K562 (cell line): Measurements from ENCODE around the gene ASIC5. TPM values are rescaled to one million over a fixed set of nuclear protein-coding genes. Genes with fewer than 3 reads are reported as not detected.

Experiments
- FOXM1 ChIP-seq, 2 experiments: fragments of 450-650 bp in 1 of 2; sonication (generic) in 1 of 2; formaldehyde crosslinking in 1 of 2; IDR thresholded peaks; 2 replicates each; pipeline versions ENCODE4 v1.6.1 to v1.9.0; 2017 to 2022; ENCODE audit warnings: low read depth in 2 of 2, mild to moderate bottlenecking in 2 of 2, missing genetic modification reagents in 1 of 2, moderate library complexity in 1 of 2
- GATAD2A ChIP-seq: fragments of 450-650 bp; IDR thresholded peaks from 2 replicates; pipeline ENCODE4 v1.6.1; 2017
- NCOA4 ChIP-seq: fragments of 450-650 bp; IDR thresholded peaks from 2 replicates; pipeline ENCODE4 v1.6.1; 2018; ENCODE audit warnings: mild to moderate bottlenecking; ENCODE audit not compliant: partially characterized antibody
- SRSF9 ChIP-seq: fragments of 200-400 bp; formaldehyde crosslinking; IDR thresholded peaks from 2 replicates; pipeline ENCODE4 v1.6.1; 2017; ENCODE audit warnings: low read depth, low read length, borderline replicate concordance
- polyA plus RNA-seq, 8 experiments: library from polyadenylated mRNA; depleted of rRNA in 4 of 8; stranded (reverse) in 5 of 8; unstranded in 3 of 8; fragments of >200 nt; fragmentation: Nextera tagmentation in 2 of 8; fragmentation: Illumina TruSeq in 1 of 8; extraction: Ambion mirVana in 2 of 8; extraction: Trizol in 1 of 8; gene quantifications; 2 replicates each; pipeline versions ENCODE4 v1.2.1 to v1.2.3, GENCODE V29; 2011 to 2014; ENCODE audit warnings: inconsistent platforms in 1 of 8, missing spikeins in 1 of 8
- total RNA-seq, 7 experiments: library from RNA; depleted of rRNA in 6 of 7; stranded (reverse); fragments of >200 nt in 6 of 7; fragmentation: Illumina TruSeq in 2 of 7; extraction: Trizol in 2 of 7; gene quantifications; 2 replicates each; pipeline versions ENCODE4 v1.2.1 to v1.2.3, GENCODE V29; 2011 to 2021; ENCODE audit warnings: low replicate concordance in 1 of 7
- TF ChIP-seq, protein P1 (sequence below): sonication (generic); formaldehyde crosslinking; IDR thresholded peaks from 2 replicates; pipeline ENCODE4 v1.9.0; 2022; ENCODE audit warnings: mild to moderate bottlenecking, missing genetic modification reagents
- TF ChIP-seq, protein P2 (sequence below), 2 experiments: fragments of 450-650 bp; conservative IDR thresholded peaks; 2 replicates each; pipeline ENCODE4 v1.6.1; 2017; ENCODE audit warnings: mild to moderate bottlenecking in 2 of 2, moderate library complexity in 2 of 2
- TF ChIP-seq, protein P3 (sequence below), 2 experiments: fragments of 450-650 bp; IDR thresholded peaks; 2 replicates each; pipeline ENCODE4 v1.6.1; 2018; ENCODE audit warnings: mild to moderate bottlenecking in 2 of 2, low read depth in 1 of 2; ENCODE audit not compliant: partially characterized antibody in 2 of 2

Gene ASIC5
- total and polyA plus RNA-seq, 9 of the 15 experiments (the other 6 are each of a cell fraction or from before 2014, with no cell fraction given) = not detected

DNA sequence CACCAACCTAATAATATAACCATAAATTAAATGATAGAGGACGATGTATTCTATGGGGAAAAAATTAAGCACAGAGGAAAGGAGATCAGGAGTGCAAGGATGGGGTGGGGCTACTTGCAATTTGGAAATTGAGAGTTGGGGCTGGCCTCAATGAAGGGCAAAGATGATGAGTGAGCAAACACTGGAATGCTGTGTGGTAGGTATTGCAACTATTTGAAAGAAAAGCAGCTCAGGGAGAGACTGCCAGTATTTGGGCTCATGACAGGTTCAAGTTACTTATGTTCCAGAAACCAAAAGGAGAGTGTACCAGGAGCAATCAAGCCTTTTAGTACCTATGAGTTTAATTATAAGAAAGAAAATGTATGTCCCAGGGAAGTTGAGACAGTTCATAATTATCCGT, 47.4 kb downstream of the ASIC5 start (continued):
- TF ChIP-seq, protein P1, sequence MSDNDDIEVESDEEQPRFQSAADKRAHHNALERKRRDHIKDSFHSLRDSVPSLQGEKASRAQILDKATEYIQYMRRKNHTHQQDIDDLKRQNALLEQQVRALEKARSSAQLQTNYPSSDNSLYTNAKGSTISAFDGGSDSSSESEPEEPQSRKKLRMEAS (CRISPR knock-in tag) = no peak
- TF ChIP-seq FOXM1 (IDR thresholded peaks at IDR 0.05; ENCODE audit: low read depth) (no peak), FOXM1 (CRISPR knock-in tag; IDR thresholded peaks at IDR 0.05; ENCODE audit: low read depth) (no peak), GATAD2A (no peak), NCOA4 (no peak), SRSF9 (no peak)
- TF ChIP-seq, protein P2, sequence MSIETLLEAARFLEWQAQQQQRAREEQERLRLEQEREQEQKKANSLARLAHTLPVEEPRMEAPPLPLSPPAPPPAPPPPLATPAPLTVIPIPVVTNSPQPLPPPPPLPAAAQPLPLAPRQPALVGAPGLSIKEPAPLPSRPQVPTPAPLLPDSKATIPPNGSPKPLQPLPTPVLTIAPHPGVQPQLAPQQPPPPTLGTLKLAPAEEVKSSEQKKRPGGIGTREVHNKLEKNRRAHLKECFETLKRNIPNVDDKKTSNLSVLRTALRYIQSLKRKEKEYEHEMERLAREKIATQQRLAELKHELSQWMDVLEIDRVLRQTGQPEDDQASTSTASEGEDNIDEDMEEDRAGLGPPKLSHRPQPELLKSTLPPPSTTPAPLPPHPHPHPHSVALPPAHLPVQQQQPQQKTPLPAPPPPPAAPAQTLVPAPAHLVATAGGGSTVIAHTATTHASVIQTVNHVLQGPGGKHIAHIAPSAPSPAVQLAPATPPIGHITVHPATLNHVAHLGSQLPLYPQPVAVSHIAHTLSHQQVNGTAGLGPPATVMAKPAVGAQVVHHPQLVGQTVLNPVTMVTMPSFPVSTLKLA (conservative IDR thresholded peaks at IDR 0.05) = no peak
- TF ChIP-seq, protein P3, sequence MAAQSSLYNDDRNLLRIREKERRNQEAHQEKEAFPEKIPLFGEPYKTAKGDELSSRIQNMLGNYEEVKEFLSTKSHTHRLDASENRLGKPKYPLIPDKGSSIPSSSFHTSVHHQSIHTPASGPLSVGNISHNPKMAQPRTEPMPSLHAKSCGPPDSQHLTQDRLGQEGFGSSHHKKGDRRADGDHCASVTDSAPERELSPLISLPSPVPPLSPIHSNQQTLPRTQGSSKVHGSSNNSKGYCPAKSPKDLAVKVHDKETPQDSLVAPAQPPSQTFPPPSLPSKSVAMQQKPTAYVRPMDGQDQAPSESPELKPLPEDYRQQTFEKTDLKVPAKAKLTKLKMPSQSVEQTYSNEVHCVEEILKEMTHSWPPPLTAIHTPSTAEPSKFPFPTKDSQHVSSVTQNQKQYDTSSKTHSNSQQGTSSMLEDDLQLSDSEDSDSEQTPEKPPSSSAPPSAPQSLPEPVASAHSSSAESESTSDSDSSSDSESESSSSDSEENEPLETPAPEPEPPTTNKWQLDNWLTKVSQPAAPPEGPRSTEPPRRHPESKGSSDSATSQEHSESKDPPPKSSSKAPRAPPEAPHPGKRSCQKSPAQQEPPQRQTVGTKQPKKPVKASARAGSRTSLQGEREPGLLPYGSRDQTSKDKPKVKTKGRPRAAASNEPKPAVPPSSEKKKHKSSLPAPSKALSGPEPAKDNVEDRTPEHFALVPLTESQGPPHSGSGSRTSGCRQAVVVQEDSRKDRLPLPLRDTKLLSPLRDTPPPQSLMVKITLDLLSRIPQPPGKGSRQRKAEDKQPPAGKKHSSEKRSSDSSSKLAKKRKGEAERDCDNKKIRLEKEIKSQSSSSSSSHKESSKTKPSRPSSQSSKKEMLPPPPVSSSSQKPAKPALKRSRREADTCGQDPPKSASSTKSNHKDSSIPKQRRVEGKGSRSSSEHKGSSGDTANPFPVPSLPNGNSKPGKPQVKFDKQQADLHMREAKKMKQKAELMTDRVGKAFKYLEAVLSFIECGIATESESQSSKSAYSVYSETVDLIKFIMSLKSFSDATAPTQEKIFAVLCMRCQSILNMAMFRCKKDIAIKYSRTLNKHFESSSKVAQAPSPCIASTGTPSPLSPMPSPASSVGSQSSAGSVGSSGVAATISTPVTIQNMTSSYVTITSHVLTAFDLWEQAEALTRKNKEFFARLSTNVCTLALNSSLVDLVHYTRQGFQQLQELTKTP (IDR thresholded peaks at IDR 0.05; ENCODE audit: low read depth in 1 of 2, partially characterized antibody in 2 of 2) = no peak
